CD14-positive monocyte (primary cell): ENCODE results near the gene PTCD2. TPM values are rescaled to one million over a fixed set of nuclear protein-coding genes. Genes with fewer than 3 reads are reported as not detected.

Experiments used
- DNase-seq, 3 donors: peaks; one replicate each; pipeline ENCODE4 v3.0.0-alpha.2; 2011 to 2022
- H2AFZ ChIP-seq: 2 replicates; pipeline ENCODE4 v1.6.0; 2012; ENCODE audit warnings: mild to moderate bottlenecking, low read depth, low read length, inconsistent platforms; ENCODE audit not compliant: insufficient read depth, poor library complexity, severe bottlenecking
- H3K27ac ChIP-seq, 2 donors: 1 replicate in 1 of 2; 2 replicates in 1 of 2; pipeline ENCODE4 v1.5.1; 2012 to 2013; ENCODE audit warnings: low read length in 2 of 2, control low read depth in 1 of 2, inconsistent platforms in 1 of 2, low read depth in 1 of 2, mild to moderate bottlenecking in 1 of 2
- H3K27me3 ChIP-seq, 2 donors: one replicate each; pipeline versions ENCODE4 v1.6.0 to v1.6.1; 2011 to 2013; ENCODE audit warnings: low read length in 2 of 2; ENCODE audit not compliant: control insufficient read depth in 2 of 2, insufficient read depth in 2 of 2
- H3K36me3 ChIP-seq, 2 donors: replicated peaks in 1 of 2; 1 replicate in 1 of 2; 2 replicates in 1 of 2; pipeline versions ENCODE4 v1.5.1 to v1.6.1; 2012 to 2013; ENCODE audit warnings: low read length in 2 of 2, control low read depth in 1 of 2, inconsistent platforms in 1 of 2, mild to moderate bottlenecking in 1 of 2; ENCODE audit not compliant: insufficient read depth in 2 of 2, control insufficient read depth in 1 of 2
- H3K4me1 ChIP-seq, 2 donors: 1 replicate in 1 of 2; 2 replicates in 1 of 2; pipeline versions ENCODE4 v1.5.1 to v1.6.1; 2012 to 2013; ENCODE audit warnings: low read length in 2 of 2, control low read depth in 1 of 2, inconsistent platforms in 1 of 2, mild to moderate bottlenecking in 1 of 2, moderate library complexity in 1 of 2; ENCODE audit not compliant: insufficient read depth in 2 of 2, control insufficient read depth in 1 of 2
- H3K4me2 ChIP-seq: replicated peaks from 2 replicates; pipeline ENCODE3; 2012; ENCODE audit warnings: low read length, moderate library complexity, mild to moderate bottlenecking; ENCODE audit not compliant: poor library complexity, severe bottlenecking; ENCODE audit errors: extremely low read depth
- H3K4me3 ChIP-seq, 3 experiments: fragments of 200-600 bp in 1 of 3; sonication (generic) in 1 of 3; replicated peaks in 1 of 3; 1 replicate in 2 of 3; 2 replicates in 1 of 3; pipeline ENCODE4 v1.5.1; 2011 to 2013; ENCODE audit warnings: low read length in 3 of 3, mild to moderate bottlenecking in 3 of 3, control low read depth in 2 of 3, low read depth in 2 of 3, inconsistent platforms in 1 of 3, moderate library complexity in 1 of 3
- H3K79me2 ChIP-seq: 2 replicates; pipeline ENCODE4 v1.6.0; 2012; ENCODE audit warnings: mild to moderate bottlenecking, control low read depth, inconsistent platforms, low read length, moderate library complexity; ENCODE audit not compliant: insufficient read depth
- H3K9ac ChIP-seq: 2 replicates; pipeline ENCODE4 v1.6.0; 2017; ENCODE audit warnings: low read length, mild to moderate bottlenecking; ENCODE audit not compliant: insufficient read depth, poor library complexity, severe bottlenecking
- H3K9me3 ChIP-seq, 2 donors: replicated peaks in 1 of 2; 1 replicate in 1 of 2; 2 replicates in 1 of 2; pipeline versions ENCODE4 v1.5.1 to v1.6.1; 2012 to 2013; ENCODE audit warnings: low read length in 2 of 2, control low read depth in 1 of 2; ENCODE audit not compliant: control insufficient read depth in 1 of 2, insufficient read depth in 1 of 2
- H4K20me1 ChIP-seq: 2 replicates; pipeline ENCODE4 v1.6.0; 2012; ENCODE audit warnings: mild to moderate bottlenecking, low read length, control low read depth, moderate library complexity; ENCODE audit not compliant: insufficient read depth
- H3K27ac Mint-ChIP-seq, 7 donors: one replicate each; pipeline ENCODE4 v1.8.0; 2020; ENCODE audit warnings: mild to moderate bottlenecking in 7 of 7, mixed read lengths in 7 of 7, moderate library complexity in 6 of 7, inconsistent platforms in 2 of 7
- H3K27me3 Mint-ChIP-seq, 3 donors: one replicate each; pipeline ENCODE4 v1.8.0; 2021 to 2022; ENCODE audit warnings: low read depth in 3 of 3, mild to moderate bottlenecking in 3 of 3, mixed read lengths in 3 of 3, moderate library complexity in 3 of 3, inconsistent platforms in 1 of 3
- H3K36me3 Mint-ChIP-seq, 2 donors: one replicate each; pipeline ENCODE4 v1.8.0; 2020; ENCODE audit warnings: mixed read lengths in 2 of 2, inconsistent platforms in 1 of 2, mild to moderate bottlenecking in 1 of 2
- H3K4me1 Mint-ChIP-seq: one replicate; pipeline ENCODE4 v1.8.0; 2020; ENCODE audit warnings: mild to moderate bottlenecking, mixed read lengths
- H3K4me3 Mint-ChIP-seq, 2 donors: one replicate each; pipeline ENCODE4 v1.8.0; 2020; ENCODE audit warnings: mild to moderate bottlenecking in 2 of 2, mixed read lengths in 2 of 2, moderate library complexity in 1 of 2
- H3K9me3 Mint-ChIP-seq, 7 donors: one replicate each; pipeline ENCODE4 v1.8.0; 2020 to 2022; ENCODE audit warnings: mixed read lengths in 7 of 7, mild to moderate bottlenecking in 6 of 7, moderate library complexity in 6 of 7, inconsistent platforms in 2 of 7
- WGBS: methylation state at CpG from one replicate; pipeline ENCODE4 v1.1.5; 2013; ENCODE audit warnings: missing lambda C conversion rate; ENCODE audit not compliant: insufficient coverage; 5-methylcytosine and 5-hydroxymethylcytosine counted together
- intact Hi-C, 2 donors: fragments of 100-400 bp; cut with micrococcal nuclease; formaldehyde crosslinking; loops; one replicate each; pipeline versions ENCODE4 v1.15.0 to v1.15.1; 2023
- polyA plus RNA-seq, 3 donors: library from polyadenylated mRNA; depleted of rRNA in 1 of 3; unstranded in 2 of 3; stranded (reverse) in 1 of 3; fragments of 300-500 nt in 2 of 3; fragments of >200 nt in 1 of 3; fragmentation: Illumina TruSeq in 2 of 3; gene quantifications; 1 replicate in 2 of 3; 2 replicates in 1 of 3; pipeline ENCODE4 v1.2.3, GENCODE V29; 2012 to 2021
- small RNA-seq: library from RNA; depleted of rRNA; stranded (forward); fragments of <200 nt; gene quantifications from one replicate; pipeline ENCODE3, GENCODE V24; 2012; ENCODE audit warnings: low read depth; ENCODE audit not compliant: insufficient read length
- TF ChIP-seq, protein P1 (sequence below): fragments of 200-600 bp; IDR thresholded peaks from one replicate; pipeline ENCODE4 v1.8.0; 2022; ENCODE audit warnings: antibody characterized with exemption, mild to moderate bottlenecking

The PTCD2 gene
- polyA plus RNA-seq, 3 donors, result 1.6 to 2.2 (median 1.8) TPM

DNA sequence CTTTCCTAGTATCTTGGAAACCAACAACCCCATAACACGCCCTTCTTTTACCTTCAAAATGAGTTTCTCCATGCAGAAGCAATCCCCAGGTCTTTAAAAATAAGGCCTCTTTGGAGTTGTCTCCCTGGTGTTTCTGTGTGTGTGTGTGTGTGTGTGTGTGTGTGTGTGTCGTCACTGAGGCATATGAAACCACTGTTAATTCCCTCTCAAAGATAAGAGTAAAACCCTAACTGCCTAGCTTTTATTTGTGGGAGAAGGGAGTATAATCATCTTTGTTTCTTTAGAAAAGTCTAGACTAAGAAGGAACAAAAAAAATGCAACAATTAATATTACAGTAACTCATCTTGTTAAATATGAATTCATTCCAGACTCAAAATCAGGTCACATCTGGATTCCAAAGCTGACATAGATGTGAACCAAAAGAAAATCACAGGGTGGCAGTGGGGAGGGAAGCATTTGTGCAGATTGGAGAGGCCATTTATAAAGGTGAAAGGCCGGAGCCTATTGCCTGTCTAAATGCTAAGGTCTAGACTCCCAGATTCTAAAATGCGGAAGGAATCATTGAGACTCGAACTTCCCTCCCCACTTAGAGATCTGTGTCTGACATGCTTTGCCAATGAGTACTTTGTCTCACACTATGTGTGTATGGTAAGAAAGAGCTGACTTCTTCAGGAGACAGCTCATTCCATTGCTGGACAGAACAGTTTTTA is 95.6 kb downstream of the PTCD2 start:
- TF ChIP-seq, protein P1, sequence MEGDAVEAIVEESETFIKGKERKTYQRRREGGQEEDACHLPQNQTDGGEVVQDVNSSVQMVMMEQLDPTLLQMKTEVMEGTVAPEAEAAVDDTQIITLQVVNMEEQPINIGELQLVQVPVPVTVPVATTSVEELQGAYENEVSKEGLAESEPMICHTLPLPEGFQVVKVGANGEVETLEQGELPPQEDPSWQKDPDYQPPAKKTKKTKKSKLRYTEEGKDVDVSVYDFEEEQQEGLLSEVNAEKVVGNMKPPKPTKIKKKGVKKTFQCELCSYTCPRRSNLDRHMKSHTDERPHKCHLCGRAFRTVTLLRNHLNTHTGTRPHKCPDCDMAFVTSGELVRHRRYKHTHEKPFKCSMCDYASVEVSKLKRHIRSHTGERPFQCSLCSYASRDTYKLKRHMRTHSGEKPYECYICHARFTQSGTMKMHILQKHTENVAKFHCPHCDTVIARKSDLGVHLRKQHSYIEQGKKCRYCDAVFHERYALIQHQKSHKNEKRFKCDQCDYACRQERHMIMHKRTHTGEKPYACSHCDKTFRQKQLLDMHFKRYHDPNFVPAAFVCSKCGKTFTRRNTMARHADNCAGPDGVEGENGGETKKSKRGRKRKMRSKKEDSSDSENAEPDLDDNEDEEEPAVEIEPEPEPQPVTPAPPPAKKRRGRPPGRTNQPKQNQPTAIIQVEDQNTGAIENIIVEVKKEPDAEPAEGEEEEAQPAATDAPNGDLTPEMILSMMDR, result no peak
- Histone ChIP-seq H3K4me1 (no peaks in the 10 kb centered on the region), H3K36me3 (no peaks in the 10 kb centered on the region), H2AFZ (no peak overlapping the region), H3K79me2 (no peaks in the 10 kb centered on the region), H3K27me3 (no peaks in the 10 kb centered on the region), H3K27ac (no peak overlapping the region), H3K4me3 (no peak overlapping the region), H4K20me1 (no peaks in the 10 kb centered on the region), H3K4me2 (no peak overlapping the region), H3K9me3 (peaks cover 5 to 8% of the 10 kb centered on the region in 2 donors), H3K9ac (no peak overlapping the region)
- Mint-ChIP-seq H3K4me1 (peaks cover 5% of the 10 kb centered on the region), H3K4me3 (no peak overlapping the region), H3K27ac (no peak overlapping the region), H3K36me3 (no peaks in the 10 kb centered on the region), H3K27me3 (peaks cover 0 to 5% (median 0%) of the 10 kb centered on the region in 3 donors), H3K9me3 (peaks cover 3 to 15% (median 8%) of the 10 kb centered on the region in 7 donors)
- intact Hi-C loops, result no loop called here
- DNase-seq, result no peak
- no CpG with 5 or more reads among the region's 5 CpGs for WGBS

GRCh38 chr5:72417333-72418062 is 97.3 kb downstream of the PTCD2 start:
- H3K4me2 ChIP-seq, result no peak overlapping the region
- Mint-ChIP-seq H3K27me3 (peaks cover 0 to 5% (median 0%) of the 10 kb centered on the region in 3 donors), H3K4me3 (no peak overlapping the region), H3K4me1 (peaks cover 5% of the 10 kb centered on the region), H3K9me3 (peaks cover 3 to 15% (median 8%) of the 10 kb centered on the region in 7 donors), H3K27ac (no peak overlapping the region), H3K36me3 (no peaks in the 10 kb centered on the region)
- H3K79me2 ChIP-seq, result no peaks in the 10 kb centered on the region
- no peak overlapping the region for H3K9ac ChIP-seq
- peaks cover 5 to 8% of the 10 kb centered on the region in 2 donors for H3K9me3 ChIP-seq
- no peak overlapping the region for H3K27ac ChIP-seq
- H3K4me1 ChIP-seq, result no peaks in the 10 kb centered on the region
- H2AFZ ChIP-seq, result no peak overlapping the region
- WGBS, result 97% methylated on average over 47 of the region's 48 CpGs
- H3K36me3 ChIP-seq, result no peaks in the 10 kb centered on the region
- no peak for DNase-seq
- TF ChIP-seq, protein P1, result no peak
- H3K4me3 ChIP-seq, result no peak overlapping the region
- H3K27me3 ChIP-seq, result no peaks in the 10 kb centered on the region
- intact Hi-C loops, result no loop called here
- no peaks in the 10 kb centered on the region for H4K20me1 ChIP-seq

Small RNA genes within 50 kb of the gene (small RNA-seq; reads per million reads assigned to genes)
- not detected for gene RN7SL153P

Other genes starting within 250 kb of the PTCD2 start
- gene MAP1B, start 212.9 kb upstream of the PTCD2 start, polyA plus RNA-seq, result under 1 TPM in 1 of 3 donors, not detected in 2; 0.02 TPM
- 10 to 100 TPM; 13.3 to 19.2 (median 15.3) TPM for gene MRPS27, start 133 bp upstream of the PTCD2 start, polyA plus RNA-seq
- 1 to 10 TPM in 1 of 3 donors, under 1 TPM in 2; 0.05 to 1.2 (median 0.76) TPM for gene ZNF366, start 187.0 kb downstream of the PTCD2 start, polyA plus RNA-seq